H1 (cell line): Measurements from ENCODE around the gene GCNA. TPM values are rescaled to one million over a fixed set of nuclear protein-coding genes. Genes with fewer than 3 reads are reported as not detected.
"Not testable (repeated sequence)": the region's sequence is repeated elsewhere in the genome, so short reads cannot be mapped to it uniquely, and the experiment has no call there.

ENCODE experiments used
- CTCF ChIA-PET: fragments of 300-600 bp; sonication (Branson Sonifier 250); formaldehyde crosslinking; loops from one replicate; lab custom pipeline; 2021; ENCODE audit not compliant: partially characterized antibody; lab: Charles Lee
- POLR2A ChIA-PET: fragments of 300-600 bp; sonication (Branson Sonifier 250); formaldehyde crosslinking; loops from one replicate; lab custom pipeline; 2021; ENCODE audit warnings: inconsistent platforms; ENCODE audit not compliant: partially characterized antibody; lab: Charles Lee
- DNase-seq, 2 experiments: peaks; one replicate each; pipeline versions ENCODE4 v3.0.0 to v3.0.0-alpha.2; 2010 to 2022; ENCODE audit warnings: low spot score in 2 of 2, low read depth in 1 of 2, mixed read lengths in 1 of 2
- FAIRE-seq: peaks from 2 replicates; lab custom pipeline; 2011; peaks lifted over from hg19 to GRCh38; lab: Jason Lieb, UNC
- H2AFZ ChIP-seq: 2 replicates; pipeline ENCODE4 v1.8.1; 2012; ENCODE audit warnings: low read length, inconsistent platforms
- H2AK5ac ChIP-seq: 2 replicates; pipeline ENCODE4 v1.6.1; 2013; ENCODE audit warnings: low read depth, low read length
- H2BK120ac ChIP-seq: replicated peaks from 2 replicates; pipeline ENCODE3; 2013; ENCODE audit warnings: low read depth, low read length, inconsistent platforms
- H2BK12ac ChIP-seq: 2 replicates; pipeline ENCODE4 v1.6.1; 2013; ENCODE audit warnings: low read depth, low read length
- H2BK15ac ChIP-seq: 2 replicates; pipeline ENCODE4 v1.6.1; 2013; ENCODE audit warnings: low read length
- H2BK20ac ChIP-seq: 2 replicates; pipeline ENCODE4 v1.6.1; 2013; ENCODE audit warnings: low read length
- H2BK5ac ChIP-seq: 2 replicates; pipeline ENCODE4 v1.6.1; 2013; ENCODE audit warnings: low read depth, low read length
- H3K14ac ChIP-seq: 2 replicates; pipeline ENCODE4 v1.6.1; 2013; ENCODE audit warnings: inconsistent platforms; ENCODE audit not compliant: insufficient read length
- H3K18ac ChIP-seq: 2 replicates; pipeline ENCODE4 v1.6.1; 2013; ENCODE audit warnings: low read length; ENCODE audit errors: extremely low read depth
- H3K23ac ChIP-seq: 2 replicates; pipeline ENCODE4 v1.6.1; 2013; ENCODE audit warnings: inconsistent platforms; ENCODE audit not compliant: insufficient read length
- H3K23me2 ChIP-seq: 2 replicates; pipeline ENCODE4 v1.6.1; 2013; ENCODE audit warnings: low read depth, low read length
- H3K27ac ChIP-seq: 2 replicates; pipeline ENCODE4 v1.6.1; 2011; ENCODE audit warnings: low read depth, low read length, inconsistent platforms
- H3K27me3 ChIP-seq, 4 experiments: replicated peaks in 1 of 4; 1 replicate in 1 of 4; 2 replicates in 3 of 4; pipeline versions ENCODE4 v1.6.1 to v1.8.1; 2011 to 2013; ENCODE audit warnings: low read length in 3 of 4, mild to moderate bottlenecking in 3 of 4, inconsistent platforms in 2 of 4, mixed read lengths in 2 of 4, moderate library complexity in 1 of 4; ENCODE audit not compliant: control insufficient read depth in 3 of 4, insufficient read depth in 3 of 4; ENCODE audit errors: extremely low read depth in 1 of 4
- H3K36me3 ChIP-seq, 4 experiments: 2 replicates each; pipeline versions ENCODE4 v1.6.1 to v1.8.1; 2011 to 2013; ENCODE audit warnings: mild to moderate bottlenecking in 4 of 4, low read length in 3 of 4, moderate library complexity in 2 of 4, control low read depth in 1 of 4, inconsistent platforms in 1 of 4; ENCODE audit not compliant: insufficient read depth in 4 of 4, control insufficient read depth in 2 of 4
- H3K4ac ChIP-seq: replicated peaks from 2 replicates; pipeline ENCODE3; 2013; ENCODE audit warnings: low read length, low read depth, mixed read lengths, inconsistent platforms; ENCODE audit not compliant: insufficient read length
- H3K4me1 ChIP-seq, 4 experiments: replicated peaks in 1 of 4; 1 replicate in 1 of 4; 2 replicates in 3 of 4; pipeline versions ENCODE4 v1.6.1 to v1.8.1; 2011 to 2013; ENCODE audit warnings: low read length in 3 of 4, inconsistent platforms in 2 of 4, mixed read lengths in 1 of 4; ENCODE audit not compliant: insufficient read depth in 4 of 4, control insufficient read depth in 3 of 4
- H3K4me2 ChIP-seq, 2 experiments: 2 replicates each; pipeline versions ENCODE4 v1.6.1 to v1.8.1; 2011 to 2013; ENCODE audit warnings: low read depth in 2 of 2, low read length in 2 of 2, control low read depth in 1 of 2, inconsistent platforms in 1 of 2, mild to moderate bottlenecking in 1 of 2; ENCODE audit not compliant: insufficient read depth in 1 of 2
- H3K4me3 ChIP-seq, 4 experiments: fragments of 200-600, 300-600 bp in 1 of 4; sonication (generic), shearing (Covaris generic), sonication (Bioruptor Twin) in 1 of 4; 2 replicates each; pipeline versions ENCODE4 v1.5.1 to v1.8.1; 2011 to 2016; ENCODE audit warnings: low read length in 4 of 4, low read depth in 3 of 4, control low read depth in 2 of 4, inconsistent platforms in 2 of 4, mild to moderate bottlenecking in 2 of 4, mixed read lengths in 1 of 4, moderate library complexity in 1 of 4; ENCODE audit not compliant: insufficient read depth in 2 of 4; ENCODE audit errors: extremely low read depth in 1 of 4
- H3K56ac ChIP-seq: replicated peaks from 2 replicates; pipeline ENCODE3; 2013; ENCODE audit warnings: low read depth, mild to moderate bottlenecking, mixed read lengths, low read length, inconsistent platforms; ENCODE audit not compliant: insufficient read length
- H3K79me1 ChIP-seq: 2 replicates; pipeline ENCODE4 v1.6.1; 2013; ENCODE audit warnings: low read depth, low read length, control low read depth
- H3K79me2 ChIP-seq, 2 experiments: 2 replicates each; pipeline versions ENCODE4 v1.6.1 to v1.8.1; 2012 to 2013; ENCODE audit warnings: low read length in 2 of 2, mild to moderate bottlenecking in 2 of 2, inconsistent platforms in 1 of 2; ENCODE audit not compliant: insufficient read depth in 2 of 2, control insufficient read depth in 1 of 2
- H3K9ac ChIP-seq, 4 experiments: replicated peaks in 1 of 4; 1 replicate in 1 of 4; 2 replicates in 3 of 4; pipeline versions ENCODE4 v1.6.1 to v1.8.1; 2011 to 2013; ENCODE audit warnings: low read depth in 3 of 4, low read length in 3 of 4, control low read depth in 2 of 4, mild to moderate bottlenecking in 2 of 4, moderate library complexity in 2 of 4, inconsistent platforms in 1 of 4; ENCODE audit errors: extremely low read depth in 1 of 4
- H3K9me3 ChIP-seq, 2 experiments: 2 replicates each; pipeline versions ENCODE4 v1.6.1 to v1.8.1; 2012 to 2013; ENCODE audit warnings: mild to moderate bottlenecking in 2 of 2, moderate library complexity in 2 of 2, control low read depth in 1 of 2, inconsistent platforms in 1 of 2, low read depth in 1 of 2, low read length in 1 of 2, mixed read lengths in 1 of 2; ENCODE audit not compliant: insufficient read depth in 2 of 2
- H4K20me1 ChIP-seq, 2 experiments: replicated peaks in 1 of 2; 2 replicates each; pipeline versions ENCODE3 to v1.8.1; 2011 to 2013; ENCODE audit warnings: inconsistent platforms in 2 of 2, low read length in 2 of 2, mild to moderate bottlenecking in 1 of 2; ENCODE audit not compliant: insufficient read depth in 2 of 2, control insufficient read depth in 1 of 2
- H4K5ac ChIP-seq: 2 replicates; pipeline ENCODE4 v1.6.1; 2013; ENCODE audit warnings: low read length, low read depth, mixed read lengths, inconsistent platforms; ENCODE audit not compliant: insufficient read length
- H4K8ac ChIP-seq: 2 replicates; pipeline ENCODE4 v1.8.0; 2013; ENCODE audit warnings: mild to moderate bottlenecking, moderate library complexity, low read length, inconsistent platforms; ENCODE audit not compliant: insufficient read depth; ENCODE audit errors: extremely low read depth
- H4K91ac ChIP-seq: replicated peaks from 2 replicates; pipeline ENCODE3; 2013; ENCODE audit warnings: low read length, mixed read lengths, inconsistent platforms; ENCODE audit not compliant: insufficient read length
- WGBS, 2 experiments: shearing (Covaris generic) in 1 of 2; methylation state at CpG; one replicate each; pipeline versions ENCODE4 v1.1.6 to v1.1.7; 2013 to 2015; ENCODE audit warnings: low lambda C conversion rate in 2 of 2, mixed read lengths in 2 of 2, inconsistent platforms in 1 of 2, low coverage in 1 of 2, missing lambda C conversion rate in 1 of 2; ENCODE audit not compliant: insufficient replicate concordance in 2 of 2, insufficient coverage in 1 of 2, insufficient read length in 1 of 2; ENCODE audit errors: extremely low coverage in 1 of 2, missing lambda C conversion rate in 1 of 2; 5-methylcytosine and 5-hydroxymethylcytosine counted together
- polyA plus RNA-seq, 7 experiments: library from polyadenylated mRNA; depleted of rRNA in 3 of 7; stranded (reverse) in 5 of 7; unstranded in 2 of 7; fragments of >200 nt in 5 of 7; fragments of 200-250 nt in 2 of 7; gene quantifications; 1 replicate in 5 of 7; 2 replicates in 1 of 7; 4 replicates in 1 of 7; pipeline versions ENCODE4 v1.2.1 to v1.2.3, GENCODE V29; 2011 to 2013; ENCODE audit warnings: missing spikeins in 2 of 7, mixed read lengths in 2 of 7
- total RNA-seq: library from RNA; stranded (reverse); fragmentation: NEBNext Ultra II Directional; extraction: Animal tissue kit (Norgen Biotek cat#: 25700); gene quantifications from 2 replicates; pipeline ENCODE4 v1.2.1, GENCODE V29; 2021

GCNA gene
- total and polyA plus RNA-seq, 2 of the 8 experiments (the other 6 are each of a cell fraction or from before 2014, with no cell fraction given) = 0.41 to 0.95 TPM

- H2BK20ac ChIP-seq, H4K20me1 ChIP-seq, DNase-seq, H3K27ac ChIP-seq, H2AK5ac ChIP-seq, H2BK5ac ChIP-seq, H3K23ac ChIP-seq, H3K27me3 ChIP-seq, FAIRE-seq, H4K5ac ChIP-seq, H3K23me2 ChIP-seq, H2BK15ac ChIP-seq, H3K56ac ChIP-seq, H3K4me3 ChIP-seq, CTCF ChIA-PET, H3K14ac ChIP-seq, H3K4me1 ChIP-seq, H3K9me3 ChIP-seq, H3K79me2 ChIP-seq, H2BK120ac ChIP-seq, H3K4ac ChIP-seq, H4K8ac ChIP-seq, H4K91ac ChIP-seq, H3K9ac ChIP-seq, H3K18ac ChIP-seq, H2BK12ac ChIP-seq, H2AFZ ChIP-seq, H3K79me1 ChIP-seq, H3K4me2 ChIP-seq: not testable (repeated sequence)
- 97% methylated on average over 5 of the region's 8 CpGs; no CpG with 5 or more reads in 1 of the 2 experiments for WGBS, 2 experiments
- H3K36me3 ChIP-seq = peaks cover 9 to 64% (median 39%) of the 10 kb centered on the region in 4 experiments
- POLR2A ChIA-PET = interaction anchor here (1.4 kb wide), 1 partner anchor 28 kb away, joined by 3 read pairs; no protein-coding TSS in a partner anchor
Measured at GRCh38 chrX:71571390-71571789, 6.8 kb upstream of the GCNA start.
